Heart right ventricle (tissue), 16 donors: Measurements from ENCODE around the gene PIP4K2A. TPM values are rescaled to one million over a fixed set of nuclear protein-coding genes. Genes with fewer than 3 reads are reported as not detected.

ENCODE experiments used
- ATAC-seq, 8 donors: fragments of 200-7000 bp; cut with Tn5 transposase; one replicate each; pipeline ENCODE4 v1.9.1; 2020; ENCODE audit warnings: mild to moderate bottlenecking in 8 of 8, moderate library complexity in 8 of 8, moderate number of reproducible peaks in 1 of 8
- DNase-seq, 2 donors: peaks; one replicate each; pipeline ENCODE4 v3.0.0-alpha.2; 2020
- H3K27ac ChIP-seq, 10 donors: fragments of 200-600 bp; sonication (generic) in 2 of 10; one replicate each; pipeline versions ENCODE4 v1.5.0 to v1.8.0; 2020 to 2022; ENCODE audit warnings: mild to moderate bottlenecking in 3 of 10
- H3K27me3 ChIP-seq, 7 donors: fragments of 200-600 bp; one replicate each; pipeline ENCODE4 v1.8.0; 2021 to 2022; ENCODE audit warnings: mild to moderate bottlenecking in 2 of 7
- H3K36me3 ChIP-seq, 9 donors: fragments of 200-600 bp; sonication (generic) in 1 of 9; one replicate each; pipeline versions ENCODE4 v1.5.0 to v1.8.0; 2020 to 2022; ENCODE audit warnings: mild to moderate bottlenecking in 2 of 9
- H3K4me1 ChIP-seq, 9 donors: fragments of 200-600 bp; sonication (generic) in 1 of 9; one replicate each; pipeline versions ENCODE4 v1.5.0 to v1.8.0; 2020 to 2022; ENCODE audit warnings: mild to moderate bottlenecking in 4 of 9
- H3K4me3 ChIP-seq, 10 donors: fragments of 200-600 bp; sonication (generic) in 2 of 10; one replicate each; pipeline versions ENCODE4 v1.5.0 to v1.8.0; 2020 to 2022; ENCODE audit warnings: mild to moderate bottlenecking in 7 of 10, moderate library complexity in 2 of 10
- H3K9me3 ChIP-seq, 11 donors: fragments of 200-600 bp in 10 of 11; sonication (generic) in 2 of 11; one replicate each; pipeline versions ENCODE4 v1.5.0 to v1.8.0; 2013 to 2022; ENCODE audit warnings: mild to moderate bottlenecking in 2 of 11, control low read depth in 1 of 11, moderate library complexity in 1 of 11
- WGBS, 2 donors: extraction: QIAGEN DNeasy Blood & Tissue Kit; methylation state at CpG; one replicate each; pipeline ENCODE4 v1.1.7; 2013; ENCODE audit warnings: inconsistent platforms in 1 of 2; 5-methylcytosine and 5-hydroxymethylcytosine counted together
- intact Hi-C, 10 donors: fragments of 100-400 bp; cut with DNase I; formaldehyde crosslinking; loops; one replicate each; pipeline versions ENCODE4 v1.11.1 to v1.14.2; 2022
- polyA plus RNA-seq, 2 donors: library from polyadenylated mRNA; stranded (reverse); fragments of 200-250 nt; gene quantifications; one replicate each; pipeline ENCODE4 v1.2.3, GENCODE V29; 2013
- total RNA-seq, 10 donors: library from RNA; stranded (reverse); fragmentation: NEBNext Ultra II Directional in 3 of 10; extraction: Animal tissue kit (Norgen Biotek cat#: 25700) in 3 of 10; gene quantifications; one replicate each; pipeline versions ENCODE4 v1.2.1 to v1.2.4, GENCODE V29; 2021 to 2023
- TF ChIP-seq, protein P1 (sequence below), 9 donors: fragments of 200-600 bp; sonication (generic) in 2 of 9; IDR thresholded peaks; one replicate each; pipeline versions ENCODE4 v1.5.0 to v1.8.0; 2021 to 2022; ENCODE audit warnings: antibody characterized with exemption in 9 of 9, mild to moderate bottlenecking in 5 of 9, moderate library complexity in 1 of 9
- donor health status: Arrhythmogenic right ventricular cardiomyopathy.
- donor health status: ischemic (EF 13 %, LVEDD 7.1; RV severe dilation, severe dysfunction).
- donor health status: healthy with polysubstance abuse.
- donor health status: DM: no; HTN: yes; CAD: no.
- donor health status: DM: no; HTN: no; CAD: no.
- donor health status: ischemic (EF 25% LVEDD 6.9; RV normal size, moderate dysfunction).
- donor health status: ischemic (EF 25% LVEDD 5.7; RV mildly dilated, moderate dysfunction).
- donor health status: healthy.
- donor health status: DM: yes; HTN: yes; CAD: no.
- donor health status: Ischemic cardiomyopathy.
- donor health status: ischemic (EF 35%, LVEDD 5.7; RV mildly dilated, moderate dysfunction).
- donor health status: nonischemic (EF 11% LVEDD 7.7; RV severe dilation, severe dysfunction).
- donor health status: DM: yes; HTN: yes; CAD: no.
- donor health status: PGD.
- donor health status: ischemic (EF 29% LVEDD 5.4; RV normal size, mild dysfunction).
- donor health status: nonischemic (EF 23%, LVEDD 6.1; RV moderate dilation, normal function).

Gene PIP4K2A
- total and polyA plus RNA-seq, 12 donors, result 6.0 to 29.1 (median 13.3) TPM

DNA sequence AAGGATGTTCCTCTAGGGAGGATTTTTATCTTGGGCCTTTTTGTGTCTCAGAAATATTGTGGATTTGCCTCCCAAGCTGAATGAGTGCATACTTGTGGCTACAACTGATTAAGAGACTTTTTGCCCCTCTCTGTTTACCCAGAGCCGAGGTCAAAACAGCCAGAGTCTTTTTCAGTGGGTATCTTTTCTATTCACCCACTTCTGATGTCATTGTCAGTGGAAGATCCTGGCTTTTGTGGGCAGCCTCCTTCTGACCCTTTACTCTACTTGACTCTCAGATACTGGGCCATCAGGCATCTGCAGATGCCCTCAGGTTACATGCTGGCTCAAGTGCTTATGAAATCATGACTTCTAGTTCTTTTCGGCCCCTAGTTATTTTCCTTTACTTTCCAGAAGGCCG, 19.6 kb upstream of the PIP4K2A start:
- TF ChIP-seq, protein P1, sequence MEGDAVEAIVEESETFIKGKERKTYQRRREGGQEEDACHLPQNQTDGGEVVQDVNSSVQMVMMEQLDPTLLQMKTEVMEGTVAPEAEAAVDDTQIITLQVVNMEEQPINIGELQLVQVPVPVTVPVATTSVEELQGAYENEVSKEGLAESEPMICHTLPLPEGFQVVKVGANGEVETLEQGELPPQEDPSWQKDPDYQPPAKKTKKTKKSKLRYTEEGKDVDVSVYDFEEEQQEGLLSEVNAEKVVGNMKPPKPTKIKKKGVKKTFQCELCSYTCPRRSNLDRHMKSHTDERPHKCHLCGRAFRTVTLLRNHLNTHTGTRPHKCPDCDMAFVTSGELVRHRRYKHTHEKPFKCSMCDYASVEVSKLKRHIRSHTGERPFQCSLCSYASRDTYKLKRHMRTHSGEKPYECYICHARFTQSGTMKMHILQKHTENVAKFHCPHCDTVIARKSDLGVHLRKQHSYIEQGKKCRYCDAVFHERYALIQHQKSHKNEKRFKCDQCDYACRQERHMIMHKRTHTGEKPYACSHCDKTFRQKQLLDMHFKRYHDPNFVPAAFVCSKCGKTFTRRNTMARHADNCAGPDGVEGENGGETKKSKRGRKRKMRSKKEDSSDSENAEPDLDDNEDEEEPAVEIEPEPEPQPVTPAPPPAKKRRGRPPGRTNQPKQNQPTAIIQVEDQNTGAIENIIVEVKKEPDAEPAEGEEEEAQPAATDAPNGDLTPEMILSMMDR (IDR thresholded peaks at IDR 0.05), result no peak
- Histone ChIP-seq H3K27me3 (peaks cover 0 to 6% (median 0%) of the 10 kb centered on the region in 7 donors), H3K4me3 (no peak overlapping the region), H3K27ac (no peak overlapping the region), H3K9me3 (no peaks in the 10 kb centered on the region), H3K4me1 (peaks cover 0 to 18% (median 0%) of the 10 kb centered on the region in 9 donors), H3K36me3 (no peaks in the 10 kb centered on the region)
- DNase-seq, result no peak
- intact Hi-C loops, result no loop called here
- no peak for ATAC-seq
- 91 to 92% methylated on average over 3 of the region's 3 CpGs for WGBS, 2 donors

- Histone ChIP-seq H3K27me3 (peaks cover 0 to 4% (median 0%) of the 10 kb centered on the region in 7 donors), H3K36me3 (no peaks in the 10 kb centered on the region), H3K4me1 (peaks cover 0 to 17% (median 0%) of the 10 kb centered on the region in 9 donors), H3K4me3 (no peak overlapping the region), H3K9me3 (no peaks in the 10 kb centered on the region), H3K27ac (no peak overlapping the region)
- intact Hi-C loops, result no loop called here
- DNase-seq (no peak), ATAC-seq (no peak)
- TF ChIP-seq, protein P1 (IDR thresholded peaks at IDR 0.05), result no peak
- 74 to 77% methylated on average over 3 of the region's 3 CpGs for WGBS, 2 donors
Measured at GRCh38 chr10:22727663-22728062, 13.3 kb upstream of the PIP4K2A start.

GRCh38 chr10:22727112-22727511, 12.7 kb upstream of the PIP4K2A start:
- TF ChIP-seq, protein P1 (IDR thresholded peaks at IDR 0.05), result no peak
- no peak for DNase-seq
- no peak for ATAC-seq
- Histone ChIP-seq H3K36me3 (no peaks in the 10 kb centered on the region), H3K9me3 (no peaks in the 10 kb centered on the region), H3K27ac (no peak overlapping the region), H3K4me1 (peaks cover 0 to 20% (median 0%) of the 10 kb centered on the region in 9 donors), H3K4me3 (no peak overlapping the region), H3K27me3 (peaks cover 0 to 4% (median 0%) of the 10 kb centered on the region in 7 donors)
- intact Hi-C loops, result no loop called here
- 34 to 46% methylated on average over 2 of the region's 2 CpGs for WGBS, 2 donors

DNA sequence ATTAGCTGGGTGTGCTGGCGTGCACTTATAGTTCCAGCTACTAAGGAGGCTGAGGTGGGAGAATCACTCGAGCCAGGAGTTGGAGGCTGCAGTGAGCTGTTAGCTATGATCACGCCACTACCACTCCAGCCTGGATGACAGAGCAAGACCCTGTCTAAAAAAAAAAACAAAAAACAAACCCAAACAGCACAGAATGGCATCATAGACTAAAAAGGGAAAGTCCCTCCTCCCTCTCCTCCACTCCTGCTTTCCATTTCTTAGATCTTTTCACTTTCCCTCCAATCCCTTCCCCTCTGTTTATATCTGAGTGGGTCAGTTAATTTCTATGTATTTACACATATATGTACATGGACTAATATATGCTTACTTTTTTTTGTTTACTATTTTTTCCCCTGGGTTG, 10.4 kb upstream of the PIP4K2A start:
- Histone ChIP-seq H3K36me3 (no peaks in the 10 kb centered on the region), H3K27ac (no peak overlapping the region), H3K9me3 (no peaks in the 10 kb centered on the region), H3K4me1 (peaks cover 0 to 20% (median 0%) of the 10 kb centered on the region in 9 donors), H3K27me3 (peaks cover 0 to 4% (median 0%) of the 10 kb centered on the region in 7 donors), H3K4me3 (no peak overlapping the region)
- intact Hi-C loops, result no loop called here
- WGBS, 2 donors, result 93 to 95% methylated on average over 3 of the region's 3 CpGs
- DNase-seq, result no peak
- TF ChIP-seq, protein P1 (IDR thresholded peaks at IDR 0.05), result no peak
- no peak for ATAC-seq
